ENCODE measurements around the gene GRB7. TPM values are rescaled to one million over a fixed set of nuclear protein-coding genes. Genes with fewer than 3 reads are reported as not detected.

GRB7 gene
- total and polyA plus RNA-seq, 9 of the 15 experiments (the other 6 are each of a cell fraction or from before 2014, with no cell fraction given): 0.04 to 6.2 (median 2.2) TPM

DNA sequence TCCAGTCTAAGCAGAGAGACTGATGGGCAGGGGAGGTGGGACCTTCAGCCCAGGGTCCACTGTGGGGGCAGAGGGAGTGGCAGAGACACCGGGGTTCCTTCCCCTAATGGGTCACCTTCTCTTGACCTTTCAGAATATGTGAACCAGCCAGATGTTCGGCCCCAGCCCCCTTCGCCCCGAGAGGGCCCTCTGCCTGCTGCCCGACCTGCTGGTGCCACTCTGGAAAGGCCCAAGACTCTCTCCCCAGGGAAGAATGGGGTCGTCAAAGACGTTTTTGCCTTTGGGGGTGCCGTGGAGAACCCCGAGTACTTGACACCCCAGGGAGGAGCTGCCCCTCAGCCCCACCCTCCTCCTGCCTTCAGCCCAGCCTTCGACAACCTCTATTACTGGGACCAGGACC lies 10.2 kb upstream of the GRB7 start:
- no peaks in the 10 kb centered on the region for H4K20me1 ChIP-seq (replicated peaks; ENCODE audit: control insufficient read depth, insufficient read depth, low read length)
- FAIRE-seq (no peak), DNase-seq (ENCODE audit: extremely low read depth in 1 of 4, low spot score in 3 of 4) (no peak), ATAC-seq (no peak)
- no peak overlapping the region for H2AFZ ChIP-seq (ENCODE audit: low read depth, low read length)
- 55% methylated on average over 5 of the region's 10 CpGs for WGBS (ENCODE audit: insufficient coverage, low coverage, missing lambda C conversion rate)
- in situ Hi-C loops (cut with MboI): no loop called here
- no peaks in the 10 kb centered on the region for H3K9me1 ChIP-seq (ENCODE audit: control insufficient read depth, insufficient read depth, low read length)
- no TSS peak for BruUV-seq (replicated peaks)
- H3K4me3 ChIP-seq: no peak overlapping the region
- peaks cover 22% of the 10 kb centered on the region; the same call in 1 of the 3 replicates for H3K36me3 ChIP-seq (ENCODE audit: control insufficient read depth, insufficient read depth, low read length)
- CTCF ChIA-PET (ENCODE audit: low intra/inter-chr PET ratio): no interaction called here
- peak; percentile 30; the same call in 1 of the 2 replicates for TF ChIP-seq POLR2G (IDR thresholded peaks at IDR 0.05; ENCODE audit: low read depth, low read length)
- peak; percentile 44 for TF ChIP-seq RBFOX2 (IDR thresholded peaks at IDR 0.05; ENCODE audit: low read depth, low read length)
- no peak for TF ChIP-seq CREBBP (IDR thresholded peaks at IDR 0.05; ENCODE audit: low read depth, low read length)
- intact Hi-C loops (cut with micrococcal nuclease): no loop called here
- no peak overlapping the region for H3K27ac ChIP-seq (ENCODE audit: extremely low read depth, low read depth, low read length)
- peaks cover 14% of the 10 kb centered on the region for H3K79me2 ChIP-seq (ENCODE audit: control insufficient read depth, insufficient read depth, low read length)
- no peaks in the 10 kb centered on the region for H3K9me3 ChIP-seq (replicated peaks; ENCODE audit: control insufficient read depth, insufficient read depth, low read depth, low read length)
- H3K4me1 ChIP-seq (replicated peaks in 1 of 2; ENCODE audit: control insufficient read depth in 2 of 2, insufficient read depth in 2 of 2, low read length in 2 of 2): peaks cover 13 to 53% of the 10 kb centered on the region in 2 experiments; a peak in 4 of 5 replicates
- H3K4me2 ChIP-seq (ENCODE audit: insufficient read depth, low read length): no peak overlapping the region
- H3K9ac ChIP-seq (ENCODE audit: insufficient read depth in 1 of 2, low read depth in 2 of 2, low read length in 2 of 2): peak overlapping the region in 1 of 2 experiments; percentile 42; a peak in 1 of 4 replicates
- POLR2A ChIA-PET: interaction anchor here (1.0 kb wide), 1 partner anchor 35 kb away, joined by 3 read pairs; no protein-coding TSS in a partner anchor
- H3K27me3 ChIP-seq (ENCODE audit: control insufficient read depth in 2 of 2, insufficient read depth in 2 of 2, low read length in 2 of 2): no peaks in the 10 kb centered on the region

DNA sequence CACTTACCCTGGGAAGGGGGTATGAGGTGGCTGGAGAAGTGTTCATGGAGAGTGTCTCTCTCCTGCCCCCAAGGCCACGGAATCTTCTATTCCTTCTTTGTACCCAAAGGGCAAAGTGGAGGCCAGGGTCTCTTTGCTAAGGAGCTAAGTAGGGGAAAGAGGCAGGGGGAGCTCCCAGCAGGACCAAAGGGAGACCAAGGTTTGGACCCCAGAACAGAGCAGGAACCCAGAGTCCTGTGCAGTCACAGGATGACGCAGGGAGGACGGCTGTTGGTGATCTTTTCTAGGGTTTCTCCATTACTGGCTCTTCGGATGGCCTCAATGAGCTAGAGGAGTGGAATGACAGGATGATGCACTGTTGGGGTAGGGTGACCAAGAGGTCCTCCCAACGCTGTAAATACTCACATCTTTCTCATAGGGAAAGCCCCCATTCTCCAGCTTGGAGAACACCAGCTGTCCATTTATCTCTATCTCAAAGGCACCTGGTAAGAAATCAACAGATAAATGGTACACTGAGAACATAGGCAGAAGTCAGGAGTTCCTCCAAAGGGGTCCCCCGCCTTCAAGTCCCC lies 8.4 kb upstream of the GRB7 start:
- Histone ChIP-seq H3K79me2 (ENCODE audit: control insufficient read depth, insufficient read depth, low read length) (peaks cover 14% of the 10 kb centered on the region), H3K9ac (ENCODE audit: insufficient read depth in 1 of 2, low read depth in 2 of 2, low read length in 2 of 2) (peak overlapping the region; percentile 85 to 97), H3K36me3 (ENCODE audit: control insufficient read depth, insufficient read depth, low read length) (peaks cover 22% of the 10 kb centered on the region; the same call in 1 of the 3 replicates), H3K9me3 (replicated peaks; ENCODE audit: control insufficient read depth, insufficient read depth, low read depth, low read length) (no peaks in the 10 kb centered on the region), H3K4me2 (ENCODE audit: insufficient read depth, low read length) (peak overlapping the region; percentile 94), H3K9me1 (ENCODE audit: control insufficient read depth, insufficient read depth, low read length) (no peaks in the 10 kb centered on the region), H4K20me1 (replicated peaks; ENCODE audit: control insufficient read depth, insufficient read depth, low read length) (no peaks in the 10 kb centered on the region), H3K27me3 (ENCODE audit: control insufficient read depth in 2 of 2, insufficient read depth in 2 of 2, low read length in 2 of 2) (no peaks in the 10 kb centered on the region), H3K4me3 (peak overlapping the region; percentile 74), H2AFZ (ENCODE audit: low read depth, low read length) (no peak overlapping the region), H3K4me1 (replicated peaks in 1 of 2; ENCODE audit: control insufficient read depth in 2 of 2, insufficient read depth in 2 of 2, low read length in 2 of 2) (peaks cover 11 to 40% of the 10 kb centered on the region in 2 experiments; a peak in 4 of 5 replicates), H3K27ac (ENCODE audit: extremely low read depth, low read depth, low read length) (peak overlapping the region; percentile 87)
- TF ChIP-seq ZNF584 (CRISPR knock-in tag; IDR thresholded peaks at IDR 0.05; ENCODE audit: low read depth) (no peak), MEF2D (tag; conservative IDR thresholded peaks at IDR 0.05; ENCODE audit: low read depth) (no peak), ZNF134 (CRISPR knock-in tag; conservative IDR thresholded peaks at IDR 0.05) (no peak), RUNX1 (IDR thresholded peaks at IDR 0.05; ENCODE audit: low read depth) (no peak)
- TF ChIP-seq, protein P1, sequence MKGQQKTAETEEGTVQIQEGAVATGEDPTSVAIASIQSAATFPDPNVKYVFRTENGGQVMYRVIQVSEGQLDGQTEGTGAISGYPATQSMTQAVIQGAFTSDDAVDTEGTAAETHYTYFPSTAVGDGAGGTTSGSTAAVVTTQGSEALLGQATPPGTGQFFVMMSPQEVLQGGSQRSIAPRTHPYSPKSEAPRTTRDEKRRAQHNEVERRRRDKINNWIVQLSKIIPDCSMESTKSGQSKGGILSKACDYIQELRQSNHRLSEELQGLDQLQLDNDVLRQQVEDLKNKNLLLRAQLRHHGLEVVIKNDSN (CRISPR knock-in tag; IDR thresholded peaks at IDR 0.05): no peak
- TF ChIP-seq, protein P2, sequence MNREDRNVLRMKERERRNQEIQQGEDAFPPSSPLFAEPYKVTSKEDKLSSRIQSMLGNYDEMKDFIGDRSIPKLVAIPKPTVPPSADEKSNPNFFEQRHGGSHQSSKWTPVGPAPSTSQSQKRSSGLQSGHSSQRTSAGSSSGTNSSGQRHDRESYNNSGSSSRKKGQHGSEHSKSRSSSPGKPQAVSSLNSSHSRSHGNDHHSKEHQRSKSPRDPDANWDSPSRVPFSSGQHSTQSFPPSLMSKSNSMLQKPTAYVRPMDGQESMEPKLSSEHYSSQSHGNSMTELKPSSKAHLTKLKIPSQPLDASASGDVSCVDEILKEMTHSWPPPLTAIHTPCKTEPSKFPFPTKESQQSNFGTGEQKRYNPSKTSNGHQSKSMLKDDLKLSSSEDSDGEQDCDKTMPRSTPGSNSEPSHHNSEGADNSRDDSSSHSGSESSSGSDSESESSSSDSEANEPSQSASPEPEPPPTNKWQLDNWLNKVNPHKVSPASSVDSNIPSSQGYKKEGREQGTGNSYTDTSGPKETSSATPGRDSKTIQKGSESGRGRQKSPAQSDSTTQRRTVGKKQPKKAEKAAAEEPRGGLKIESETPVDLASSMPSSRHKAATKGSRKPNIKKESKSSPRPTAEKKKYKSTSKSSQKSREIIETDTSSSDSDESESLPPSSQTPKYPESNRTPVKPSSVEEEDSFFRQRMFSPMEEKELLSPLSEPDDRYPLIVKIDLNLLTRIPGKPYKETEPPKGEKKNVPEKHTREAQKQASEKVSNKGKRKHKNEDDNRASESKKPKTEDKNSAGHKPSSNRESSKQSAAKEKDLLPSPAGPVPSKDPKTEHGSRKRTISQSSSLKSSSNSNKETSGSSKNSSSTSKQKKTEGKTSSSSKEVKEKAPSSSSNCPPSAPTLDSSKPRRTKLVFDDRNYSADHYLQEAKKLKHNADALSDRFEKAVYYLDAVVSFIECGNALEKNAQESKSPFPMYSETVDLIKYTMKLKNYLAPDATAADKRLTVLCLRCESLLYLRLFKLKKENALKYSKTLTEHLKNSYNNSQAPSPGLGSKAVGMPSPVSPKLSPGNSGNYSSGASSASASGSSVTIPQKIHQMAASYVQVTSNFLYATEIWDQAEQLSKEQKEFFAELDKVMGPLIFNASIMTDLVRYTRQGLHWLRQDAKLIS (CRISPR knock-in tag; IDR thresholded peaks at IDR 0.05): no peak
- ATAC-seq (no peak), DNase-seq (ENCODE audit: extremely low read depth in 1 of 4, low spot score in 3 of 4) (no peak), FAIRE-seq (peak; percentile 78)
- WGBS (ENCODE audit: insufficient coverage, low coverage, missing lambda C conversion rate): 57% methylated on average over 6 of the region's 6 CpGs
- CTCF ChIA-PET (ENCODE audit: low intra/inter-chr PET ratio): interaction anchor here (0.7 to 1.6 kb wide), 2 partner anchors 25 to 60 kb away, joined by 3 to 9 read pairs; no protein-coding TSS in a partner anchor
- BruUV-seq (replicated peaks): no TSS peak
- in situ Hi-C loops (cut with MboI) (no loop called here), intact Hi-C loops (cut with micrococcal nuclease) (no loop called here)
- POLR2A ChIA-PET: interaction anchor here (0.6 to 1.8 kb wide), 9 partner anchors 10 to 166 kb away, joined by 3 to 5 read pairs (median 4); partner anchors contain the start of gene PGAP3

Data from K562 (cell line).